ENCODE results near the gene ADRA2A.
A peak's percentile ranks its signal among the peaks of the same experiment; 100 is the strongest.

The ADRA2A gene

GRCh38 chr10:111083222-111084095, 6.6 kb downstream of the ADRA2A start:
- DNase-seq = no peak
- no peak for ATAC-seq

GRCh38 chr10:111084366-111085255, 7.8 kb downstream of the ADRA2A start:
- ATAC-seq = no peak

GRCh38 chr10:111085690-111086353, 9.0 kb downstream of the ADRA2A start:
- ATAC-seq = no peak

More at GRCh38 chr10:111084366-111085255, 7.8 kb downstream of the ADRA2A start:
- DNase-seq = no peak

GRCh38 chr10:111086574-111086973, 9.7 kb downstream of the ADRA2A start:
- DNase-seq (no peak), ATAC-seq (no peak)

More at GRCh38 chr10:111085690-111086353, 9.0 kb downstream of the ADRA2A start:
- DNase-seq = no peak

GRCh38 chr10:111087331-111087756, 10.5 kb downstream of the ADRA2A start:
- DNase-seq (no peak), ATAC-seq (no peak)

- no peak for DNase-seq
- no peak for ATAC-seq
These were observed 11.2 kb downstream of the ADRA2A start for GRCh38 chr10:111087968-111088505.

- no peak for ATAC-seq
These were observed 12.5 kb downstream of the ADRA2A start for GRCh38 chr10:111089293-111089692.

GRCh38 chr10:111091833-111092232, 15.0 kb downstream of the ADRA2A start:
- no peak for ATAC-seq
- no peak for DNase-seq

More at GRCh38 chr10:111089293-111089692, 12.5 kb downstream of the ADRA2A start:
- no peak for DNase-seq

GRCh38 chr10:111093741-111094380, 17.0 kb downstream of the ADRA2A start:
- ATAC-seq (no peak), DNase-seq (no peak)

GRCh38 chr10:111098679-111099437, 22.0 kb downstream of the ADRA2A start:
- DNase-seq (no peak), ATAC-seq (no peak)

GRCh38 chr10:111100198-111100597, 23.4 kb downstream of the ADRA2A start:
- DNase-seq = no peak
- ATAC-seq = no peak

GRCh38 chr10:111101796-111102195, 25.0 kb downstream of the ADRA2A start:
- ATAC-seq (no peak), DNase-seq (no peak)

GRCh38 chr10:111102359-111102837, 25.6 kb downstream of the ADRA2A start:
- ATAC-seq (no peak), DNase-seq (no peak)

- ATAC-seq = no peak
These were observed 26.5 kb downstream of the ADRA2A start for GRCh38 chr10:111103196-111103840.

GRCh38 chr10:111104811-111105210, 28.0 kb downstream of the ADRA2A start:
- no peak for ATAC-seq
- DNase-seq = no peak

More at GRCh38 chr10:111103196-111103840, 26.5 kb downstream of the ADRA2A start:
- DNase-seq = no peak

- no peak for DNase-seq
- ATAC-seq = peak; percentile 26
These were observed 29.3 kb downstream of the ADRA2A start for GRCh38 chr10:111106081-111106480.

GRCh38 chr10:111107023-111107422, 30.2 kb downstream of the ADRA2A start:
- no peak for DNase-seq
- no peak for ATAC-seq

- DNase-seq (no peak), ATAC-seq (no peak)
These were observed 31.0 kb downstream of the ADRA2A start for GRCh38 chr10:111107846-111108245.

GRCh38 chr10:111108441-111108840, 31.6 kb downstream of the ADRA2A start:
- DNase-seq (no peak), ATAC-seq (no peak)
